Smooth muscle cell of the brain vasculature (primary cell): ENCODE measurements around the gene POMC.
"Not testable (repeated sequence)": the region's sequence is repeated elsewhere in the genome, so short reads cannot be mapped to it uniquely, and the experiment has no call there.

Source experiments
- DNase-seq: peaks from one replicate; pipeline ENCODE4 v3.0.0-alpha.2; 2012; ENCODE audit warnings: low read depth, low spot score

POMC gene

GRCh38 chr2:25132693-25133092 is 35.7 kb downstream of the POMC start:
- DNase-seq, result no peak

GRCh38 chr2:25132299-25132635 is 36.1 kb downstream of the POMC start:
- DNase-seq, result no peak

- DNase-seq, result no peak
These were observed 36.6 kb downstream of the POMC start for GRCh38 chr2:25131567-25132298.

- no peak for DNase-seq
These were observed 37.2 kb downstream of the POMC start for GRCh38 chr2:25131253-25131566.

GRCh38 chr2:25129901-25130520 is 38.4 kb downstream of the POMC start:
- DNase-seq, result no peak

GRCh38 chr2:25127646-25128045 is 40.7 kb downstream of the POMC start:
- DNase-seq, result no peak

GRCh38 chr2:25127071-25127470 is 41.3 kb downstream of the POMC start:
- not testable (repeated sequence) for DNase-seq

GRCh38 chr2:25125976-25126375 is 42.4 kb downstream of the POMC start:
- DNase-seq, result no peak

GRCh38 chr2:25125189-25125588 is 43.2 kb downstream of the POMC start:
- DNase-seq, result no peak

GRCh38 chr2:25123682-25124081 is 44.7 kb downstream of the POMC start:
- DNase-seq, result no peak

GRCh38 chr2:25122367-25122766 is 46.0 kb downstream of the POMC start:
- DNase-seq, result no peak

GRCh38 chr2:25119263-25119662 is 49.1 kb downstream of the POMC start:
- DNase-seq, result no peak

GRCh38 chr2:25116956-25117355 is 51.4 kb downstream of the POMC start:
- DNase-seq, result no peak

GRCh38 chr2:25115902-25116301 is 52.5 kb downstream of the POMC start:
- no peak for DNase-seq

GRCh38 chr2:25115249-25115883 is 53.0 kb downstream of the POMC start:
- DNase-seq, result no peak

GRCh38 chr2:25112113-25112512 is 56.3 kb downstream of the POMC start:
- DNase-seq, result no peak
